Panc1 (cell line): ENCODE measurements around the gene CCDC18. TPM values are rescaled to one million over a fixed set of nuclear protein-coding genes. Genes with fewer than 3 reads are reported as not detected.

Experiments used
- ATAC-seq: fragments of 200-7000 bp; cut with Tn5 transposase; 2 replicates; pipeline ENCODE4 v1.9.1; 2020; ENCODE audit warnings: mild to moderate bottlenecking, moderate library complexity
- BruUV-seq: library from RNA; stranded (reverse); fragments of 400-500 nt; replicated peaks from 2 replicates; lab custom pipeline; 2021; lab: Mats Ljungman, UMichigan
- CTCF ChIA-PET: fragments of 300-600 bp; sonication (Branson Sonifier 250); formaldehyde crosslinking; loops from one replicate; lab custom pipeline; 2022; ENCODE audit warnings: antibody characterized with exemption; lab: Charles Lee
- POLR2A ChIA-PET: fragments of 300-600 bp; sonication (Branson Sonifier 250); formaldehyde crosslinking; loops from one replicate; lab custom pipeline; 2022; ENCODE audit warnings: antibody characterized with exemption; lab: Charles Lee
- DNase-seq: peaks from one replicate; pipeline ENCODE4 v3.0.0-alpha.2; 2010; ENCODE audit warnings: low read depth, low spot score
- H3K27ac ChIP-seq: 2 replicates; pipeline ENCODE4 v1.5.1; 2011; ENCODE audit warnings: mild to moderate bottlenecking, low read length, inconsistent platforms
- H3K27me3 ChIP-seq: fragments of 200-500 bp; sonication (Bioruptor generic); 2 replicates; pipeline ENCODE4 v1.6.0; 2014; ENCODE audit warnings: low read length, inconsistent platforms; ENCODE audit not compliant: control insufficient read depth, insufficient read depth
- H3K36me3 ChIP-seq: fragments of 200-500 bp; sonication (Bioruptor generic); 2 replicates; pipeline ENCODE4 v1.5.1; 2014; ENCODE audit warnings: inconsistent platforms, mild to moderate bottlenecking, low read length, moderate library complexity; ENCODE audit not compliant: control insufficient read depth, insufficient read depth
- H3K4me1 ChIP-seq: 2 replicates; pipeline ENCODE4 v1.5.1; 2011; ENCODE audit warnings: inconsistent platforms, mild to moderate bottlenecking, low read length, moderate library complexity; ENCODE audit not compliant: control insufficient read depth, insufficient read depth
- H3K4me3 ChIP-seq, 2 experiments: 2 replicates each; pipeline ENCODE4 v1.5.1; 2011 to 2012; ENCODE audit warnings: low read depth in 2 of 2, low read length in 2 of 2, mild to moderate bottlenecking in 2 of 2, inconsistent platforms in 1 of 2, moderate library complexity in 1 of 2
- H3K9me3 ChIP-seq: fragments of 200-500 bp; sonication (Bioruptor generic); 2 replicates; pipeline ENCODE4 v1.5.1; 2014; ENCODE audit warnings: low read depth, mild to moderate bottlenecking, inconsistent platforms, low read length, moderate library complexity; ENCODE audit not compliant: control insufficient read depth, insufficient read depth
- CTCF ChIP-seq: fragments of 450-650 bp; IDR thresholded peaks from 2 replicates; pipeline ENCODE4 v1.5.1; 2017; ENCODE audit warnings: mild to moderate bottlenecking
- POLR2AphosphoS5 ChIP-seq: IDR thresholded peaks from 2 replicates; pipeline ENCODE4 v1.6.1; 2012; ENCODE audit warnings: mild to moderate bottlenecking, low read depth, low read length, moderate library complexity
- REST ChIP-seq, 2 experiments: IDR thresholded peaks; 2 replicates each; pipeline ENCODE4 v1.6.1; 2011 to 2012; ENCODE audit warnings: low read depth in 2 of 2, control low read depth in 1 of 2, low read length in 1 of 2, mild to moderate bottlenecking in 1 of 2, moderate library complexity in 1 of 2; ENCODE audit not compliant: insufficient read depth in 1 of 2
- SIN3A ChIP-seq: IDR thresholded peaks from 2 replicates; pipeline ENCODE4 v1.6.1; 2012; ENCODE audit warnings: low read depth, mild to moderate bottlenecking, low read length, moderate library complexity, borderline replicate concordance; ENCODE audit not compliant: insufficient read depth
- TCF7L2 ChIP-seq: IDR thresholded peaks from 2 replicates; pipeline ENCODE4 v1.6.1; 2011; ENCODE audit warnings: mild to moderate bottlenecking, low read depth, low read length, inconsistent platforms
- in situ Hi-C: cut with HindIII; loops from 2 replicates; pipeline ENCODE4 v1.10.0; 2016; ENCODE audit warnings: low sequenced_read_pairs, low pct_unique_long_range_greater_than_20kb
- intact Hi-C: fragments of 100-400 bp; cut with micrococcal nuclease; formaldehyde crosslinking; loops from one replicate; pipeline ENCODE4 v1.10.0; 2022; ENCODE audit not compliant: unreplicated experiment
- total RNA-seq: library from RNA; stranded (reverse); gene quantifications from one replicate; pipeline ENCODE4 v1.2.1, GENCODE V29; 2021; ENCODE audit not compliant: unreplicated experiment

The CCDC18 gene
- total RNA-seq, 1 experiment from 2014 or later = 11.6 TPM

DNA sequence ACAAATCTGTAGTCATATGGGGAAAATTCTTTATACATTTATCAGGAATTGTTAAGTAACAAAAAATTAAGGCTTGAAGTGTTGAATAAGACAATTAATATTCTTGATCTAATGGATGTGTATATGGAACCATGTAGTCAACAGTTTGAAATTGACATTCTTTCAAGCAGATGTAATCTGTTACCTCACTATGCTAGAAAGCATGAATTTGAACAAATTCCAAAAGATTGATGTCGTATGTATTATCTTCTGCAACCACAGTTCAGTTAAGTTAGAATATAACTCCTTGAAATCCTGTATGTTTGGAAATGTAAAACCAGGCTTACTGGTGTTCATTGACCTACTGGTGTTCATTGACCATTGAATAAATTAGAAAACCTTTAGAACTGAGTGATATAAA lies 16.1 kb downstream of the CCDC18 start:
- ATAC-seq (no peak), DNase-seq (no peak)
- TF ChIP-seq REST (IDR thresholded peaks at IDR 0.05; ENCODE audit: insufficient read depth in 1 of 2, low read depth in 2 of 2, low read length in 1 of 2) (no peak), CTCF (no peak), SIN3A (no peak), POLR2AphosphoS5 (no peak), TCF7L2 (no peak)
- Histone ChIP-seq H3K27ac (no peak overlapping the region), H3K36me3 (peaks cover 4% of the 10 kb centered on the region; the same call in 1 of the 2 replicates), H3K4me1 (no peaks in the 10 kb centered on the region), H3K9me3 (no peaks in the 10 kb centered on the region), H3K27me3 (no peaks in the 10 kb centered on the region), H3K4me3 (no peak overlapping the region)
- intact Hi-C loops = no loop called here
- POLR2A ChIA-PET = no interaction called here
- no TSS peak for BruUV-seq
- CTCF ChIA-PET = no interaction called here
- in situ Hi-C loops = no loop called here

GRCh38 chr1:93199150-93199549 lies 18.6 kb downstream of the CCDC18 start:
- intact Hi-C loops = no loop called here
- no peaks in the 10 kb centered on the region for H3K4me1 ChIP-seq
- TF ChIP-seq CTCF (no peak), REST (IDR thresholded peaks at IDR 0.05; ENCODE audit: insufficient read depth in 1 of 2, low read depth in 2 of 2, low read length in 1 of 2) (no peak), SIN3A (no peak), POLR2AphosphoS5 (no peak), TCF7L2 (no peak)
- ChIA-PET CTCF (no interaction called here), POLR2A (interaction anchor here (0.6 kb wide), 1 partner anchor 438 kb away, joined by 4 read pairs; no protein-coding TSS in a partner anchor)
- in situ Hi-C loops = no loop called here
- no TSS peak for BruUV-seq
- ATAC-seq (no peak), DNase-seq (no peak)
- H3K9me3 ChIP-seq = no peaks in the 10 kb centered on the region
- no peaks in the 10 kb centered on the region for H3K27me3 ChIP-seq
- peaks cover 8% of the 10 kb centered on the region; the same call in 1 of the 2 replicates for H3K36me3 ChIP-seq
- H3K27ac ChIP-seq = no peak overlapping the region
- no peak overlapping the region for H3K4me3 ChIP-seq
